Measurements from ENCODE around the gene KCNAB1. TPM values are rescaled to one million over a fixed set of nuclear protein-coding genes. Genes with fewer than 3 reads are reported as not detected.

Gene KCNAB1
- total and polyA plus RNA-seq, 4 donors, result 0.76 to 2.8 (median 1.0) TPM

DNA sequence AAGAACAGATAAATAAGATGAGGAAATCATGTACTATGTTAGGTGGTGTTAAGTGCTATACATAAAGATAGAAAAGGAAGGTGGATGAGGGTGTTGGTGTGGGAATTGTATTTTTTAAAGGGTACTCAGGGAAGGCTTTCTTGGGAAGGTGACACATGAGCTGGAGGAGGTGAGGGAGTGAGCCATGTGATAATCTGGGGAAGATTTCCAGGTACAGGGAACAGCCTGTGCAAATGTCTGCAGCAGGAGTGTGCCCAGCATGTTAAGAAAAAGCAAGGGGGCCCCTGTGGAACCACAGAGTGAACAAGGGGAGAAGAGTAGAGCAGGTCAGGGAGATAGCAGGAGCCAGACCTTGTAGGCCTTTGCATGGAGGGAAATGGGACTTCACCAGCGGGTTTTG, 258.9 kb downstream of the KCNAB1 start:
- Histone ChIP-seq H3K4me3 (ENCODE audit: low read depth in 1 of 3, low read length in 3 of 3) (no peak overlapping the region), H3K27me3 (ENCODE audit: control insufficient read depth in 4 of 4, insufficient read depth in 4 of 4, low read length in 3 of 4) (no peaks in the 10 kb centered on the region), H3K36me3 (ENCODE audit: control insufficient read depth in 4 of 4, insufficient read depth in 3 of 4, low read depth in 1 of 4, low read length in 3 of 4) (no peaks in the 10 kb centered on the region), H3K27ac (ENCODE audit: low read depth in 1 of 2, low read length in 2 of 2) (no peak overlapping the region), H3K9ac (ENCODE audit: low read depth in 1 of 2, low read length in 2 of 2) (no peak overlapping the region), H3K4me1 (ENCODE audit: control insufficient read depth in 4 of 4, insufficient read depth in 4 of 4, low read length in 3 of 4) (no peaks in the 10 kb centered on the region), H3K9me3 (ENCODE audit: control insufficient read depth in 4 of 4, low read length in 3 of 4) (no peaks in the 10 kb centered on the region)
- no peak for TF ChIP-seq NR2F2 (IDR thresholded peaks at IDR 0.05)
- no peak for TF ChIP-seq RAD21 (IDR thresholded peaks at IDR 0.05)
- no peak for TF ChIP-seq JUND (IDR thresholded peaks at IDR 0.05)
- TF ChIP-seq TAF1 (conservative IDR thresholded peaks at IDR 0.05), result no peak
- no peak for TF ChIP-seq RXRA (IDR thresholded peaks at IDR 0.05)
- TF ChIP-seq FOXA1 (IDR thresholded peaks at IDR 0.05), result no peak
- WGBS, result 90% methylated on average over 1 of the region's 1 CpG
- DNase-seq (ENCODE audit: low spot score), result no peak

DNA sequence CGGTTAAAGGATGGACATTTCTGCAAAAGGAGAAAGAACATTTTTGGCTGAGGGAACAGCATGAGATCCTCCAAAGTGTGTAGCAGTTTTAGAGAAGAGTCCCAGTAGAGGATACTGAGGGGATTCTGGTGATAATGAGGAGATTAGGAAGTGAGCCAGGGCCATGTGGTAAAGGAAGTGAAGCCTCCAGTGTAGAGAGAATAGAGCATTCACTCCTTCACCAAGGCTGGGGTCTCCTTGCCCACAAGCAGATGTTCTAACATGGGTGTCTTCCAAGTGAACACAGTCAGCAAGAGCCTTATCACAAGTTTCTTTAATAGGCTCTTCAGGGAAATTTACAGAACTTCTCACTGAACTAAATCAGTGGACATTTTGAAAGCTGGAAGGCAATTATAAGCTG, 260.9 kb downstream of the KCNAB1 start:
- no peaks in the 10 kb centered on the region for H3K27me3 ChIP-seq (ENCODE audit: control insufficient read depth in 4 of 4, insufficient read depth in 4 of 4, low read length in 3 of 4)
- 44% methylated on average over 1 of the region's 1 CpG for WGBS

More for the DNA sequence above, 260.9 kb downstream of the KCNAB1 start:
- TF ChIP-seq CTCF (IDR thresholded peaks at IDR 0.05; ENCODE audit: low read depth, low read length, missing input control), result no peak
- TF ChIP-seq NR2F2 (IDR thresholded peaks at IDR 0.05), result no peak
- no peak for TF ChIP-seq FOXA2 (IDR thresholded peaks at IDR 0.05)
- no peak for TF ChIP-seq SP1 (IDR thresholded peaks at IDR 0.05)
- TF ChIP-seq HNF4A (conservative IDR thresholded peaks at IDR 0.05), result no peak
- TF ChIP-seq GABPA (IDR thresholded peaks at IDR 0.05 in 1 of 2, conservative IDR thresholded peaks at IDR 0.05 in 1 of 2), result no peak
- no peak for TF ChIP-seq HNF4G (IDR thresholded peaks at IDR 0.05)
- TF ChIP-seq RAD21 (IDR thresholded peaks at IDR 0.05), result no peak
- TF ChIP-seq TAF1 (conservative IDR thresholded peaks at IDR 0.05), result no peak
- no peak for TF ChIP-seq MAX (IDR thresholded peaks at IDR 0.05)
- TF ChIP-seq, protein P1, sequence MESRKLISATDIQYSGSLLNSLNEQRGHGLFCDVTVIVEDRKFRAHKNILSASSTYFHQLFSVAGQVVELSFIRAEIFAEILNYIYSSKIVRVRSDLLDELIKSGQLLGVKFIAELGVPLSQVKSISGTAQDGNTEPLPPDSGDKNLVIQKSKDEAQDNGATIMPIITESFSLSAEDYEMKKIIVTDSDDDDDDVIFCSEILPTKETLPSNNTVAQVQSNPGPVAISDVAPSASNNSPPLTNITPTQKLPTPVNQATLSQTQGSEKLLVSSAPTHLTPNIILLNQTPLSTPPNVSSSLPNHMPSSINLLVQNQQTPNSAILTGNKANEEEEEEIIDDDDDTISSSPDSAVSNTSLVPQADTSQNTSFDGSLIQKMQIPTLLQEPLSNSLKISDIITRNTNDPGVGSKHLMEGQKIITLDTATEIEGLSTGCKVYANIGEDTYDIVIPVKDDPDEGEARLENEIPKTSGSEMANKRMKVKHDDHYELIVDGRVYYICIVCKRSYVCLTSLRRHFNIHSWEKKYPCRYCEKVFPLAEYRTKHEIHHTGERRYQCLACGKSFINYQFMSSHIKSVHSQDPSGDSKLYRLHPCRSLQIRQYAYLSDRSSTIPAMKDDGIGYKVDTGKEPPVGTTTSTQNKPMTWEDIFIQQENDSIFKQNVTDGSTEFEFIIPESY (IDR thresholded peaks at IDR 0.05), result no peak
- no peak for TF ChIP-seq FOXA1 (IDR thresholded peaks at IDR 0.05)
- TF ChIP-seq REST (IDR thresholded peaks at IDR 0.05), result no peak
- TF ChIP-seq YY1 (IDR thresholded peaks at IDR 0.05), result no peak
- TF ChIP-seq JUND (IDR thresholded peaks at IDR 0.05), result no peak
- no peak for TF ChIP-seq EGR1 (IDR thresholded peaks at IDR 0.05; ENCODE audit: low read depth in 2 of 2)
- TF ChIP-seq RXRA (IDR thresholded peaks at IDR 0.05), result no peak
- TF ChIP-seq, protein P2, sequence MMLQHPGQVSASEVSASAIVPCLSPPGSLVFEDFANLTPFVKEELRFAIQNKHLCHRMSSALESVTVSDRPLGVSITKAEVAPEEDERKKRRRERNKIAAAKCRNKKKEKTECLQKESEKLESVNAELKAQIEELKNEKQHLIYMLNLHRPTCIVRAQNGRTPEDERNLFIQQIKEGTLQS (IDR thresholded peaks at IDR 0.05), result no peak
- Histone ChIP-seq H3K9ac (ENCODE audit: low read depth in 1 of 2, low read length in 2 of 2) (no peak overlapping the region), H3K9me3 (ENCODE audit: control insufficient read depth in 4 of 4, low read length in 3 of 4) (no peaks in the 10 kb centered on the region), H3K4me1 (ENCODE audit: control insufficient read depth in 4 of 4, insufficient read depth in 4 of 4, low read length in 3 of 4) (no peaks in the 10 kb centered on the region), H3K4me3 (ENCODE audit: low read depth in 1 of 3, low read length in 3 of 3) (no peak overlapping the region), H3K27ac (ENCODE audit: low read depth in 1 of 2, low read length in 2 of 2) (no peak overlapping the region), H3K36me3 (ENCODE audit: control insufficient read depth in 4 of 4, insufficient read depth in 3 of 4, low read depth in 1 of 4, low read length in 3 of 4) (no peaks in the 10 kb centered on the region)
- DNase-seq (ENCODE audit: low spot score), result no peak

Data from liver (tissue), 9 donors.